GM12872 (cell line): ENCODE data around the gene ZDHHC12.

Source experiments
- TF ChIP-seq, protein P1 (sequence below): IDR thresholded peaks from 3 replicates; pipeline ENCODE4 v1.5.1; 2011; ENCODE audit warnings: low read depth, mild to moderate bottlenecking, low read length, moderate library complexity; ENCODE audit not compliant: insufficient read depth

ZDHHC12 gene

DNA sequence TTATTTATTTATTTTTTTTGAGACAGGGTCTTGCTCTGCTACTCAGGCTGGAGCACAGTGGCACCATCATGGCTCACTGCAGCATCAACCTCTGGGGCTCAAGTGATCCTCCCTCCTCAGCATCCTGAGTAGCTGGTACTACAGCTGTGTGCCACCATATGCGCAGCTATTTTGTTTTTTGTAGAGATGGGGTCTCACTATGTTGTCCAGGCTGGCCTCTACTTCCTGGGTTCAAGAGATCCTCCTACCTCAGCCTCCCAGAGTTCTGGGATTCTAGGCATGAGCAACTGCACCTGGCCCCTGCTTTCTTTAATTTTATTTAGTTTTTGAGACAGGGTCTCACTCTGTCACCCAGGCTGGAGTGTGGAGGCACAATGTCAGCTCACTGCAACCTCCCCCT, 19.5 kb upstream of the ZDHHC12 start:
- TF ChIP-seq, protein P1, sequence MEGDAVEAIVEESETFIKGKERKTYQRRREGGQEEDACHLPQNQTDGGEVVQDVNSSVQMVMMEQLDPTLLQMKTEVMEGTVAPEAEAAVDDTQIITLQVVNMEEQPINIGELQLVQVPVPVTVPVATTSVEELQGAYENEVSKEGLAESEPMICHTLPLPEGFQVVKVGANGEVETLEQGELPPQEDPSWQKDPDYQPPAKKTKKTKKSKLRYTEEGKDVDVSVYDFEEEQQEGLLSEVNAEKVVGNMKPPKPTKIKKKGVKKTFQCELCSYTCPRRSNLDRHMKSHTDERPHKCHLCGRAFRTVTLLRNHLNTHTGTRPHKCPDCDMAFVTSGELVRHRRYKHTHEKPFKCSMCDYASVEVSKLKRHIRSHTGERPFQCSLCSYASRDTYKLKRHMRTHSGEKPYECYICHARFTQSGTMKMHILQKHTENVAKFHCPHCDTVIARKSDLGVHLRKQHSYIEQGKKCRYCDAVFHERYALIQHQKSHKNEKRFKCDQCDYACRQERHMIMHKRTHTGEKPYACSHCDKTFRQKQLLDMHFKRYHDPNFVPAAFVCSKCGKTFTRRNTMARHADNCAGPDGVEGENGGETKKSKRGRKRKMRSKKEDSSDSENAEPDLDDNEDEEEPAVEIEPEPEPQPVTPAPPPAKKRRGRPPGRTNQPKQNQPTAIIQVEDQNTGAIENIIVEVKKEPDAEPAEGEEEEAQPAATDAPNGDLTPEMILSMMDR = no peak

DNA sequence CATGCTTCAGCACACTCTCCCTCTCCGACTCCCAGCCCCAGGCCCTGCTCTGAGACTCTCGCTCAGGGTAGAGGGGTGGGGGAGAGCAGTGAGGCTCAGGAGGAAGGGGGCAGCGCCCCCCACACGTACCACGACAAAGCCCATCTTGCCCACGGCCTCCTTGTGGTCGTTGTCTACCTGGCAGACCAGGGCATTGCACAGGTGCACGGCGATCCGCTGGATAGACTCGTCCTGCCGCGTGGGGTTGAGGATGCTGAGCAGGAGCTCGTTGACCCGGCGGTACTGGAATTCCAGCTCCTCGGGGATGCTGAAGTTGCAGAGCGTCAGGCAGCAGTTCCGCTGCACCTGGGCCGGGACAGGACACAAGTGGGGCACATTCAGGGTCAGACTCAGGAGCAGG, 18.5 kb upstream of the ZDHHC12 start:
- TF ChIP-seq, protein P1 = no peak

DNA sequence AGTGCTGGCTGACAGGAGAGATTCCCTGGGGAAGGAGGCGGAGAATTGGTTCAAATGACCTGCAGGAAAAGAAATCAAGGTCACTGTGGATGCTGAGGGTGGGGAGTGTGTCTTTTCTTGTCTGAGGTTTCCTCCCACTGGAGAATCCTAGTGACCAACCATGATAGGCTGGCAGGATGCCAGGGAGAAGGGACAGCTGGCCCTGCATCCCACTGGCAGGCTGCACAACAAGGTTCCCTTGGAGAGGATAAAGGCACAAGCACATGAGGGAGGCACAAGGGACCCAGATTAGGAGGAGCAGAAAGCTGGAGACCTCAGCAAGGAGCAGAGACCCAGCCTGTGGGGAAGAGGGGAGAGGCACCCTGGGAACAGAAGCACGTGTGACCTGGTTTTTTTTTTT, 11.4 kb upstream of the ZDHHC12 start:
- TF ChIP-seq, protein P1 = no peak

DNA sequence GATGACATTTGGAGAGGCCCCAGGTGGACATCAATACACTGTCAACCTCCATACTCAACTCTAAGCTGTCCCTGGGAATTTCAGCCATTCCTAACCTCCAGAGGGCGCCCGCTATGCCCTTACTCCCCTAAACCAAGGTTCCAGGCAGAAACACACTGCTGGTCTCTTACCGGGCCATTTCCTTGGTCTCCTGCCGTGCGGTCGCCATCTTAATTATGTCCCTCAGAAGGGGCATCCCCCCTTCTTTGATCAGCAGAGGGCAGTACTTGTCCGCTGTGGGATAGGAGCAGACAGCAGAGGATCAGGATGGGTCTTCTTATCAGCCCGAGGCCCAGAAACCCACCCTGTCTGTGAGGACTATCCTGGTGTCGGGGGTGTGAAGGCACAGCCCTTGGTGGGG, 9.3 kb upstream of the ZDHHC12 start:
- TF ChIP-seq, protein P1 = peak; percentile 61

DNA sequence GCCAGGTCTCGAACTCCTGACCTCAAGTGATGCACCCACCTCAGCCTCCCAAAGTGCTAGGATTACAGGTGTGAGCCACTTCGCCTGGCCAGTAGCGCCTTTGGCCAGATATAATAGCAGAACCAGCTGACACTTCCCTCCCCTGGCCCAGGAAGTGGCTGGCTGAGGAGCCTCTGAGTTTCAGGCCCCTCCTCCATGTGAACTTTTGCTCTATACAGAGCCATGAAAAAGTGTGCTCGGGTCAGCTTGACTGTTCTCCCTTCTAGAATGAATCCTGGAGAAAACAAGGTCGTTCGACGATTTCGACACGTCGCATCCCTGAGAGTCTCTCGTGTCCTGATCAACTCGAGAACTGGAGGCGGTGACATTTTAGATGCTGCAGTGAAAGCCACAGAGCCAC, 8.6 kb upstream of the ZDHHC12 start:
- TF ChIP-seq, protein P1 = no peak

DNA sequence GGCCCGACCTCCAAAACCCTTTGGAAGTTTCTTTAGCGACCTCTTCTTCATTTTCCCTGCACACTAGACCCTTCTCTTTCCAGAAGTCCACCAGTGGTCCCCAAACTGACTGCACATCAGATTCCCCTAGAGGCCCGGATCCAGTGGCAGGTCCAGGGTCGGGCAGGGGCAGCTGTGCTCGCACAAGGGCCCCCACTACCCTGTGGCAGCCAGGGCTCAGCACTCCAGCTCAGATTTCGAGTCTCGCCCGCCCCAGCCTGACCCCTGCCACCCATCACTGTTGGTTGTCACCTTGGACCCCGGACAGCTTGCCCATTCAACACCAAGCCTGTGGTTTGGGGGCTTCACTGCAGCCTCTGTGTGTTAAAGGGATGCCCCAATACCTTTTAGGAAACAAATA, 7.8 kb upstream of the ZDHHC12 start:
- TF ChIP-seq, protein P1 = no peak

DNA sequence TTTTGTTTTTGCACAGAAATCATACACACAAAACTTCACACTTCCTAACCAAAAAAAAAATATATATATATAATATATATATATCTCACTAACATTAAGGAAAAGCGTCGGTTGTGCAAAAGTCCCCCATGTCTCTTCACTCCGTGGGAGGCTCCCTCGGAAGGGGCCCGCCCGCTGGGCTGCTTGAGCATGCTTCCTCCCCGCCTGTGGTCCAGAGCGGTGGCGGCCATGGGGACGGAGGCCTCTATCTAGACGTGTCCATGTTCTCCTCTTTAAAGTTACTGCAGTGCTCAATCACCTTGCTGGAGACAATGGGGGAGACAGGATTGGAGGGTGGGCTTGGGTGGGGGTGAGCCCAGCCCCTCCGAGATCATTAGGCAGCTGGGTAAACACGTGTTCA, 7.2 kb upstream of the ZDHHC12 start:
- TF ChIP-seq, protein P1 = no peak
